HepG2 (cell line): ENCODE measurements around the gene ATG16L1. TPM values are rescaled to one million over a fixed set of nuclear protein-coding genes. Genes with fewer than 3 reads are reported as not detected.

Experiments used
- ATAC-seq: fragments of 200-7000 bp; cut with Tn5 transposase; 3 replicates; pipeline ENCODE4 v1.9.1; 2020; ENCODE audit warnings: mild to moderate bottlenecking, moderate library complexity
- BruUV-seq: library from RNA; stranded (reverse); fragments of 400-500 nt; replicated peaks from 2 replicates; lab custom pipeline; 2021; lab: Mats Ljungman, UMichigan
- CTCF ChIA-PET: fragments of 300-600 bp; formaldehyde crosslinking; extraction: SDS; loops from one replicate; lab custom pipeline; 2021; ENCODE audit warnings: low total read pairs, inconsistent platforms, low intra/inter-chr PET ratio; lab: Yijun Ruan, JAX
- POLR2A ChIA-PET: fragments of 350-600 bp; sonication (Branson Sonifier 250); formaldehyde crosslinking; loops from one replicate; lab custom pipeline; 2020; ENCODE audit warnings: antibody characterized with exemption, inconsistent platforms; lab: Yijun Ruan, JAX
- DNase-seq: peaks from one replicate; pipeline ENCODE4 v3.0.0-alpha.2; 2015; ENCODE audit warnings: low spot score
- FAIRE-seq: peaks from 3 replicates; lab custom pipeline; 2011; peaks lifted over from hg19 to GRCh38; lab: Jason Lieb, UNC
- H2AFZ ChIP-seq: one replicate; pipeline ENCODE4 v1.6.1; 2011; ENCODE audit warnings: low read length, inconsistent platforms
- H3K27ac ChIP-seq: fragments of 300-600 bp; 3 replicates; pipeline ENCODE4 v1.8.0; 2011; ENCODE audit warnings: mixed run types, mild to moderate bottlenecking, mixed read lengths, low read length, inconsistent platforms; ENCODE audit not compliant: insufficient read depth; ENCODE audit errors: extremely low read length
- H3K27me3 ChIP-seq, 2 experiments: fragments of 200-600 bp in 1 of 2; 2 replicates in 1 of 2; 3 replicates in 1 of 2; pipeline versions ENCODE4 v1.6.0 to v1.8.0; 2011; ENCODE audit warnings: low read length in 2 of 2, mild to moderate bottlenecking in 2 of 2, moderate library complexity in 2 of 2, inconsistent platforms in 1 of 2; ENCODE audit not compliant: insufficient read depth in 2 of 2, control insufficient read depth in 1 of 2
- H3K36me3 ChIP-seq, 2 experiments: fragments of 200-600 bp in 1 of 2; replicated peaks in 1 of 2; 2 replicates in 1 of 2; 3 replicates in 1 of 2; pipeline versions ENCODE4 v1.5.1 to v1.8.0; 2011; ENCODE audit warnings: low read length in 2 of 2, inconsistent platforms in 1 of 2; ENCODE audit not compliant: insufficient read depth in 2 of 2, control insufficient read depth in 1 of 2
- H3K4me1 ChIP-seq: 2 replicates; pipeline ENCODE4 v1.5.1; 2012; ENCODE audit warnings: low read length, inconsistent platforms; ENCODE audit not compliant: insufficient read depth
- H3K4me2 ChIP-seq: 2 replicates; pipeline ENCODE4 v1.6.0; 2011; ENCODE audit warnings: low read depth, low read length, inconsistent platforms
- H3K4me3 ChIP-seq, 3 experiments: fragments of 200-600 bp in 1 of 3; sonication (generic), shearing (Covaris generic) in 1 of 3; replicated peaks in 1 of 3; 2 replicates each; pipeline ENCODE4 v1.5.1; 2011 to 2016; ENCODE audit warnings: low read length in 3 of 3, inconsistent platforms in 2 of 3, low read depth in 2 of 3, mild to moderate bottlenecking in 2 of 3, control low read depth in 1 of 3, mixed read lengths in 1 of 3; ENCODE audit not compliant: insufficient read depth in 1 of 3
- H3K79me2 ChIP-seq: one replicate; pipeline ENCODE4 v1.6.1; 2011; ENCODE audit warnings: low read length, inconsistent platforms; ENCODE audit not compliant: insufficient read depth
- H3K9ac ChIP-seq: 2 replicates; pipeline ENCODE4 v1.6.0; 2011; ENCODE audit warnings: mild to moderate bottlenecking, low read depth, low read length, inconsistent platforms; ENCODE audit not compliant: insufficient read depth
- H3K9me3 ChIP-seq: 2 replicates; pipeline ENCODE4 v1.5.1; 2012; ENCODE audit warnings: mild to moderate bottlenecking, low read length
- H4K20me1 ChIP-seq: 2 replicates; pipeline ENCODE4 v1.6.0; 2011; ENCODE audit warnings: inconsistent platforms, mild to moderate bottlenecking, low read length, moderate library complexity; ENCODE audit not compliant: insufficient read depth
- ARID5B ChIP-seq: IDR thresholded peaks from 2 replicates; pipeline ENCODE4 v1.4.0; 2020; ENCODE audit warnings: mild to moderate bottlenecking, missing genetic modification reagents
- FOXO4 ChIP-seq: sonication (generic); formaldehyde crosslinking; conservative IDR thresholded peaks from 2 replicates; pipeline ENCODE4 v1.8.1; 2023; ENCODE audit warnings: missing genetic modification reagents
- RBAK ChIP-seq: sonication (generic); formaldehyde crosslinking; IDR thresholded peaks from 2 replicates; pipeline ENCODE4 v1.5.1; 2020; ENCODE audit warnings: mild to moderate bottlenecking, missing genetic modification reagents
- WGBS: methylation state at CpG from one replicate; pipeline ENCODE4 v1.1.6; 2017; ENCODE audit warnings: low lambda C conversion rate; 5-methylcytosine and 5-hydroxymethylcytosine counted together
- in situ Hi-C: cut with HindIII; loops from 2 replicates; pipeline ENCODE4 v1.10.0; 2017; ENCODE audit warnings: low pct_unique_long_range_greater_than_20kb; ENCODE audit not compliant: extremely low pct_ligation_motif_present
- intact Hi-C: fragments of 100-400 bp; cut with micrococcal nuclease; formaldehyde crosslinking; loops from one replicate; pipeline ENCODE4 v1.10.0; 2022; ENCODE audit not compliant: unreplicated experiment
- polyA plus RNA-seq, 8 experiments: library from polyadenylated mRNA; depleted of rRNA in 3 of 8; stranded (reverse) in 7 of 8; unstranded in 1 of 8; fragments of >200 nt; fragmentation: Illumina TruSeq in 4 of 8; extraction: Trizol in 4 of 8; gene quantifications; 2 replicates each; pipeline versions ENCODE4 v1.2.1 to v1.2.3, GENCODE V29; 2011 to 2016; ENCODE audit warnings: low read depth in 4 of 8, missing spikeins in 1 of 8, mixed read lengths in 1 of 8; ENCODE audit not compliant: insufficient read depth in 1 of 8
- total RNA-seq, 5 experiments: library from RNA; depleted of rRNA; stranded (reverse); fragments of >200 nt; fragmentation: Illumina TruSeq; extraction: Trizol; gene quantifications; 2 replicates each; pipeline ENCODE4 v1.2.3, GENCODE V29; 2016; ENCODE audit warnings: low read depth in 1 of 5

ATG16L1 gene
- total and polyA plus RNA-seq, 2 of the 13 experiments (the other 11 are each of a cell fraction or from before 2014, with no cell fraction given): 26.0 to 51.7 TPM

GRCh38 chr2:233225230-233226068 is 26.0 kb upstream of the ATG16L1 start:
- TF ChIP-seq RBAK (CRISPR knock-in tag): peak; percentile 91
- 0 out of 2 replicates have a peak, but pooled peaks have one; percentile 20 for TF ChIP-seq FOXO4 (CRISPR knock-in tag)
- no peak for TF ChIP-seq ARID5B (CRISPR knock-in tag)
- no TSS peak for BruUV-seq
- H3K4me2 ChIP-seq: no peak overlapping the region
- H3K27ac ChIP-seq: no peak overlapping the region
- no peak overlapping the region for H3K9ac ChIP-seq
- H3K79me2 ChIP-seq: no peaks in the 10 kb centered on the region
- ATAC-seq: no peak
- no peak for DNase-seq
- CTCF ChIA-PET: no interaction called here
- POLR2A ChIA-PET: no interaction called here
- no peak for FAIRE-seq
- H4K20me1 ChIP-seq: no peaks in the 10 kb centered on the region
- no peak overlapping the region for H2AFZ ChIP-seq
- no peaks in the 10 kb centered on the region for H3K9me3 ChIP-seq
- intact Hi-C loops: no loop called here
- H3K27me3 ChIP-seq: no peaks in the 10 kb centered on the region
- WGBS: 27% methylated on average over 5 of the region's 5 CpGs
- H3K4me3 ChIP-seq: no peak overlapping the region
- in situ Hi-C loops: no loop called here
- H3K4me1 ChIP-seq: peaks cover 15% of the 10 kb centered on the region
- no peaks in the 10 kb centered on the region for H3K36me3 ChIP-seq
